Gastroesophageal sphincter (tissue), 4 donors: ENCODE measurements around the gene PRR27. TPM values are rescaled to one million over a fixed set of nuclear protein-coding genes. Genes with fewer than 3 reads are reported as not detected.

Source experiments
- ATAC-seq: fragments of 150-250 bp; one replicate; pipeline ENCODE4 v1.9.1; 2016; ENCODE audit warnings: mild to moderate bottlenecking, moderate library complexity
- H3K27ac ChIP-seq, 4 donors: fragments of 200-600 bp; sonication (generic) in 3 of 4; 1 replicate in 3 of 4; 2 replicates in 1 of 4; pipeline ENCODE4 v1.5.1; 2016 to 2019
- H3K27me3 ChIP-seq: fragments of 200-600 bp; sonication (generic); one replicate; pipeline ENCODE4 v1.5.1; 2019
- H3K36me3 ChIP-seq, 2 donors: fragments of 200-600 bp; sonication (generic); one replicate each; pipeline ENCODE4 v1.5.1; 2019; ENCODE audit warnings: control low read depth in 1 of 2
- H3K4me1 ChIP-seq, 3 donors: fragments of 200-600 bp; sonication (generic); 1 replicate in 2 of 3; 2 replicates in 1 of 3; pipeline ENCODE4 v1.5.1; 2016 to 2019; ENCODE audit warnings: control low read depth in 2 of 3
- H3K4me3 ChIP-seq, 2 donors: fragments of 200-600 bp; sonication (generic); one replicate each; pipeline ENCODE4 v1.5.1; 2019; ENCODE audit warnings: mild to moderate bottlenecking in 1 of 2, moderate library complexity in 1 of 2
- H3K9me3 ChIP-seq, 3 donors: fragments of 200-600 bp; sonication (generic); one replicate each; pipeline ENCODE4 v1.5.1; 2017 to 2019; ENCODE audit warnings: control low read depth in 2 of 3
- CTCF ChIP-seq, 4 experiments: fragments of 200-600 bp in 2 of 4; fragments of 450-650 bp in 2 of 4; sonication (generic) in 1 of 4; IDR thresholded peaks; one replicate each; pipeline ENCODE4 v1.5.1; 2017 to 2019; ENCODE audit warnings: antibody characterized with exemption in 4 of 4, mild to moderate bottlenecking in 2 of 4, moderate library complexity in 2 of 4
- EP300 ChIP-seq: sonication (generic); formaldehyde crosslinking; IDR thresholded peaks from one replicate; pipeline ENCODE4 v1.6.1; 2017; ENCODE audit warnings: antibody characterized with exemption, mild to moderate bottlenecking
- POLR2A ChIP-seq, 2 donors: fragments of 450-650 bp; IDR thresholded peaks; one replicate each; pipeline ENCODE4 v1.6.1; 2017; ENCODE audit warnings: antibody characterized with exemption in 2 of 2, mild to moderate bottlenecking in 2 of 2, moderate library complexity in 1 of 2
- POLR2AphosphoS5 ChIP-seq: sonication (generic); formaldehyde crosslinking; IDR thresholded peaks from one replicate; pipeline ENCODE4 v1.6.1; 2017; ENCODE audit warnings: antibody characterized with exemption
- WGBS, 2 donors: methylation state at CpG; one replicate each; pipeline ENCODE4 v1.1.5; 2018; ENCODE audit warnings: low coverage in 1 of 2; 5-methylcytosine and 5-hydroxymethylcytosine counted together
- total RNA-seq, 4 donors: library from RNA; depleted of rRNA; stranded (reverse); fragments of >200 nt; gene quantifications; one replicate each; pipeline ENCODE4 v1.1.0, GENCODE V29; 2016

Gene PRR27
- total RNA-seq = not detected

GRCh38 chr4:70153937-70154336 lies at the start of gene PRR27:
PRR27 (plus strand) TSS chr4:70154237; CDS start chr4:70154376, 139 bp downstream.
- Histone ChIP-seq H3K4me3 (no peak within 1 kb of the TSS), H3K4me1 (no peaks in the 10 kb centered on the region), H3K27me3 (no peaks in the 10 kb centered on the region), H3K36me3 (no peaks in the 10 kb centered on the region), H3K27ac (no peak within 1 kb of the TSS), H3K9me3 (no peaks in the 10 kb centered on the region)
- WGBS, 2 donors = 73 to 82% methylated on average over 3 of the region's 3 CpGs
- ATAC-seq = no peak
- TF ChIP-seq CTCF (IDR thresholded peaks at IDR 0.05) (no peak), EP300 (no peak), POLR2AphosphoS5 (no peak), POLR2A (IDR thresholded peaks at IDR 0.05) (no peak)

GRCh38 chr4:70110917-70111316 lies 43.1 kb upstream of the PRR27 start:
- H3K27me3 ChIP-seq = no peaks in the 10 kb centered on the region
- H3K27ac ChIP-seq = no peak overlapping the region
- no peaks in the 10 kb centered on the region for H3K36me3 ChIP-seq
- H3K4me1 ChIP-seq = no peaks in the 10 kb centered on the region
- ATAC-seq = no peak
- no peak for TF ChIP-seq POLR2AphosphoS5
- H3K9me3 ChIP-seq = no peaks in the 10 kb centered on the region
- no peak overlapping the region for H3K4me3 ChIP-seq

- no peaks in the 10 kb centered on the region for H3K36me3 ChIP-seq
- H3K27me3 ChIP-seq = no peaks in the 10 kb centered on the region
- H3K27ac ChIP-seq = no peak overlapping the region
- 44 to 92% methylated on average over 1 of the region's 1 CpG for WGBS, 2 donors
- TF ChIP-seq EP300 = no peak
- TF ChIP-seq POLR2AphosphoS5 = no peak
- no peak for TF ChIP-seq POLR2A (IDR thresholded peaks at IDR 0.05)
- TF ChIP-seq CTCF (IDR thresholded peaks at IDR 0.05) = no peak
- ATAC-seq = no peak
- H3K4me3 ChIP-seq = no peak overlapping the region
- H3K9me3 ChIP-seq = no peaks in the 10 kb centered on the region
- no peaks in the 10 kb centered on the region for H3K4me1 ChIP-seq
These were observed 40.4 kb upstream of the PRR27 start for GRCh38 chr4:70113656-70114055.

- ATAC-seq = no peak
- no peaks in the 10 kb centered on the region for H3K36me3 ChIP-seq
- no peaks in the 10 kb centered on the region for H3K4me1 ChIP-seq
- H3K9me3 ChIP-seq = no peaks in the 10 kb centered on the region
- H3K4me3 ChIP-seq = no peak overlapping the region
- TF ChIP-seq CTCF (IDR thresholded peaks at IDR 0.05) = no peak
- no peak for TF ChIP-seq EP300
- no peak for TF ChIP-seq POLR2AphosphoS5
- TF ChIP-seq POLR2A (IDR thresholded peaks at IDR 0.05) = no peak
- no peaks in the 10 kb centered on the region for H3K27me3 ChIP-seq
- H3K27ac ChIP-seq = no peak overlapping the region
- 50 to 54% methylated on average over 2 of the region's 2 CpGs for WGBS, 2 donors
These were observed 39.9 kb upstream of the PRR27 start for GRCh38 chr4:70114096-70114495.

- WGBS, 2 donors = no CpG with 5 or more reads among the region's 1 CpG
- H3K27me3 ChIP-seq = no peaks in the 10 kb centered on the region
- no peaks in the 10 kb centered on the region for H3K9me3 ChIP-seq
- no peaks in the 10 kb centered on the region for H3K36me3 ChIP-seq
- no peak for ATAC-seq
- TF ChIP-seq CTCF (IDR thresholded peaks at IDR 0.05) = no peak
- TF ChIP-seq EP300 = no peak
- no peak for TF ChIP-seq POLR2A (IDR thresholded peaks at IDR 0.05)
- TF ChIP-seq POLR2AphosphoS5 = no peak
- no peak overlapping the region for H3K27ac ChIP-seq
- no peak overlapping the region for H3K4me3 ChIP-seq
- no peaks in the 10 kb centered on the region for H3K4me1 ChIP-seq
These were observed 33.7 kb upstream of the PRR27 start for GRCh38 chr4:70120323-70120722.

GRCh38 chr4:70133473-70133872 lies 20.6 kb upstream of the PRR27 start:
- no peaks in the 10 kb centered on the region for H3K27me3 ChIP-seq
- no peaks in the 10 kb centered on the region for H3K4me1 ChIP-seq
- no peaks in the 10 kb centered on the region for H3K9me3 ChIP-seq
- H3K4me3 ChIP-seq = no peak overlapping the region
- no peaks in the 10 kb centered on the region for H3K36me3 ChIP-seq
- TF ChIP-seq CTCF (IDR thresholded peaks at IDR 0.05) = no peak
- no peak for TF ChIP-seq POLR2A (IDR thresholded peaks at IDR 0.05)
- TF ChIP-seq EP300 = no peak
- TF ChIP-seq POLR2AphosphoS5 = no peak
- 63 to 78% methylated on average over 4 of the region's 15 CpGs for WGBS, 2 donors
- ATAC-seq = no peak
- no peak overlapping the region for H3K27ac ChIP-seq
